ENCODE data around the gene FCHSD2. TPM values are rescaled to one million over a fixed set of nuclear protein-coding genes. Genes with fewer than 3 reads are reported as not detected.

FCHSD2 gene
- total and polyA plus RNA-seq, 2 donors (not counting 1 experiment from before 2014, with no cell fraction given), result 113 to 189 TPM

DNA sequence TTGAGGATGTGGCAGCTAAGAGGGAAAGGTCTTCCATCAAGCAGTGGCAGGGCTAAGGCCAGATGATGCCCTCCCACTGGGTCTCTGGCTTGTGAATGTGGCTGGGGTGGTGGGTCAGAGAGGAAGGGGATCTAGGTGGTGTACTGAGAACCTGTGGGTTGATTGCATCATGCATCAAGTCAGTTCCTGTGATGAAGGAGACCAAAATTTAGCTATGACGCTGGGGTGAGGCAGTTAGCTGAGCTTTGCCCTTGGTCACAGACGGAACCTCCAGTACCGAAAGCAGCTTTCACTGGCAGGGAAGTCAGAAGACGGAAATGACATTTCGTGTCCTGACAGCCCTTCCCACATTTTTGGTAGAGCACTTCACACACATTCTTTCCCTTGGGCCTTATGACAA is 307.2 kb downstream of the FCHSD2 start:
- H3K9me3 ChIP-seq (ENCODE audit: control extremely low read depth in 1 of 3, control insufficient read depth in 2 of 3, insufficient read depth in 1 of 3, low read length in 2 of 3), result no peaks in the 10 kb centered on the region
- ChIA-PET CTCF (interaction anchor here (7.4 to 9.3 kb wide), 2 partner anchors 108 to 344 kb away, joined by 51 to 126 read pairs; no protein-coding TSS in a partner anchor), POLR2A (interaction anchor here (0.7 kb wide), 2 partner anchors 350 to 691 kb away, joined by 3 read pairs; no protein-coding TSS in a partner anchor)
- Mint-ChIP-seq H3K9me3 (ENCODE audit: insufficient read depth) (no peaks in the 10 kb centered on the region), H3K4me3 (no peak overlapping the region), H3K4me1 (peaks cover 11% of the 10 kb centered on the region), H3K27me3 (no peaks in the 10 kb centered on the region), H3K27ac (peak overlapping the region; percentile 79)
- H3K79me2 ChIP-seq (ENCODE audit: control insufficient read depth, insufficient read depth, low read length), result no peaks in the 10 kb centered on the region
- H3K27me3 ChIP-seq (replicated peaks in 1 of 4; ENCODE audit: control extremely low read depth in 1 of 4, control insufficient read depth in 3 of 4, insufficient read depth in 4 of 4, low read length in 3 of 4), result no peaks in the 10 kb centered on the region
- H3K4me2 ChIP-seq (replicated peaks; ENCODE audit: low read depth, low read length, poor library complexity, severe bottlenecking), result no peak overlapping the region
- H3K36me3 ChIP-seq (replicated peaks in 1 of 2; ENCODE audit: control extremely low read depth in 1 of 2, control insufficient read depth in 1 of 2, extremely low read depth in 1 of 2, insufficient read depth in 2 of 2, low read length in 1 of 2), result peaks cover 2 to 86% of the 10 kb centered on the region in 2 experiments
- intact Hi-C loops (cut with micrococcal nuclease), result no loop called here
- H3K9ac ChIP-seq (ENCODE audit: low read length), result no peak overlapping the region
- H3K27ac ChIP-seq (ENCODE audit: low read length in 2 of 2), result peak overlapping the region in 1 of 2 donors; percentile 53
- H4K20me1 ChIP-seq (ENCODE audit: control insufficient read depth, insufficient read depth, low read length, poor library complexity, severe bottlenecking), result peaks cover 12% of the 10 kb centered on the region
- no peak for DNase-seq
- WGBS (ENCODE audit: insufficient coverage), result 89% methylated on average over 3 of the region's 5 CpGs
- H3K4me1 ChIP-seq (ENCODE audit: control insufficient read depth in 2 of 2, insufficient read depth in 2 of 2, low read length in 2 of 2), result peaks cover 0 to 3% of the 10 kb centered on the region in 2 donors
- no peak overlapping the region for H3K4me3 ChIP-seq (ENCODE audit: control extremely low read depth in 1 of 5, extremely low read depth in 1 of 5, insufficient read depth in 1 of 5, low read depth in 2 of 5, low read length in 4 of 5)
- ATAC-seq (ENCODE audit: low read depth), result no peak
- H2AFZ ChIP-seq (ENCODE audit: insufficient read depth, low read depth, low read length, poor library complexity, severe bottlenecking), result no peak overlapping the region
- TF ChIP-seq EZH2 (IDR thresholded peaks at IDR 0.05; ENCODE audit: borderline replicate concordance, insufficient read depth, low read depth, low read length, poor library complexity, severe bottlenecking), result no peak
- TF ChIP-seq CTCF (IDR thresholded peaks at IDR 0.05), result no peak

DNA sequence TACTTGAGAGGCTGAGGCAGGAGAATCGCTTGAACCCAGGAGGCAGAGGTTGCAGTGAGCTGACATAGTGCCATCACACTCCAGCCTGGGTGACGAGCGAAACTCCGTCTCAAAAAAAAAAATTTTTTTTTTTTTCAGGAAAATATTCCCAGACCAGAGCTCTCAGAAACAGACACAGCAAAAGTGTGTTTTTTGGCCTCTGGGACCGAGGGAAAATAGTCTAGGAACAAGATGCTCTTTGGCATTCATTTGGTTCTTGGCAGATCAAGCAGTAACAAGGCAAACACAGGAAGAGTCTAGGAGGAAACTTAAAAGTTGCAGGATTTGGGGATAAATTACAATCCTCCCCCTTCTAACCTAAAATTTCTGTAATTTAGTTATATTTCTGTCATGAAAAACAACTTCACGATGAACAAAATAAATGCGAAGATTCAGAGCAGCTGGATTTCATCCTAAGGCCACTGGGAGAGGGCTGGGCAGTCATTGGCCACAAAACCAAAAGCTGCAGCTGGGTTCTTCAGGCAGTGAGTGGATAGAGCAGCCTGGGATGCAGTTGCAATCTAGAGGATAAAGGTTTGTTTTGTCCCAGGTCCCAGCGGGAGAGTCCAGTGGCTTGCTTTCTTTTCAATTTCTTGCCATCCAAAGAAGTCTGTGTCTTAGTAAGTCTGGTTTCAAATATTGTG is 308.2 kb downstream of the FCHSD2 start:
- TF ChIP-seq EZH2 (IDR thresholded peaks at IDR 0.05; ENCODE audit: borderline replicate concordance, insufficient read depth, low read depth, low read length, poor library complexity, severe bottlenecking) (no peak), CTCF (IDR thresholded peaks at IDR 0.05) (no peak)
- no peaks in the 10 kb centered on the region for H3K79me2 ChIP-seq (ENCODE audit: control insufficient read depth, insufficient read depth, low read length)
- H3K36me3 ChIP-seq (replicated peaks in 1 of 2; ENCODE audit: control extremely low read depth in 1 of 2, control insufficient read depth in 1 of 2, extremely low read depth in 1 of 2, insufficient read depth in 2 of 2, low read length in 1 of 2), result peaks cover 2 to 86% of the 10 kb centered on the region in 2 experiments
- peak overlapping the region; percentile 11 for H3K27ac Mint-ChIP-seq
- WGBS (ENCODE audit: insufficient coverage), result 94% methylated on average over 3 of the region's 8 CpGs
- no peak for DNase-seq
- H3K9ac ChIP-seq (ENCODE audit: low read length), result no peak overlapping the region
- H3K27ac ChIP-seq (ENCODE audit: low read length in 2 of 2), result no peak overlapping the region
- intact Hi-C loops (cut with micrococcal nuclease), result no loop called here
- no peak overlapping the region for H3K4me3 Mint-ChIP-seq
- POLR2A ChIA-PET, result interaction anchor here (0.7 to 1.7 kb wide), 4 partner anchors 11 to 690 kb away, joined by 3 to 4 read pairs (median 3); no protein-coding TSS in a partner anchor
- CTCF ChIA-PET, result interaction anchor here (3.4 to 9.3 kb wide), 3 partner anchors 11 to 345 kb away, joined by 9 to 126 read pairs (median 51); no protein-coding TSS in a partner anchor
- H3K4me1 Mint-ChIP-seq, result peaks cover 11% of the 10 kb centered on the region
- ATAC-seq (ENCODE audit: low read depth), result no peak
- no peaks in the 10 kb centered on the region for H3K27me3 Mint-ChIP-seq
- H4K20me1 ChIP-seq (ENCODE audit: control insufficient read depth, insufficient read depth, low read length, poor library complexity, severe bottlenecking), result peaks cover 14% of the 10 kb centered on the region
- peaks cover 0 to 3% of the 10 kb centered on the region in 2 donors for H3K4me1 ChIP-seq (ENCODE audit: control insufficient read depth in 2 of 2, insufficient read depth in 2 of 2, low read length in 2 of 2)
- no peak overlapping the region for H3K4me3 ChIP-seq (ENCODE audit: control extremely low read depth in 1 of 5, extremely low read depth in 1 of 5, insufficient read depth in 1 of 5, low read depth in 2 of 5, low read length in 4 of 5)
- H2AFZ ChIP-seq (ENCODE audit: insufficient read depth, low read depth, low read length, poor library complexity, severe bottlenecking), result no peak overlapping the region
- H3K4me2 ChIP-seq (replicated peaks; ENCODE audit: low read depth, low read length, poor library complexity, severe bottlenecking), result no peak overlapping the region
- no peaks in the 10 kb centered on the region for H3K9me3 Mint-ChIP-seq (ENCODE audit: insufficient read depth)
- no peaks in the 10 kb centered on the region for H3K27me3 ChIP-seq (replicated peaks in 1 of 4; ENCODE audit: control extremely low read depth in 1 of 4, control insufficient read depth in 3 of 4, insufficient read depth in 4 of 4, low read length in 3 of 4)
- no peaks in the 10 kb centered on the region for H3K9me3 ChIP-seq (ENCODE audit: control extremely low read depth in 1 of 3, control insufficient read depth in 2 of 3, insufficient read depth in 1 of 3, low read length in 2 of 3)

All from B cell (primary cell).